ENCODE results near the gene ARFGEF2. TPM values are rescaled to one million over a fixed set of nuclear protein-coding genes. Genes with fewer than 3 reads are reported as not detected.

Gene ARFGEF2
- total and polyA plus RNA-seq, 3 donors from 2014 or later, result 47.8 to 57.0 (median 52.6) TPM

- Histone ChIP-seq H3K9me3 (no peaks in the 10 kb centered on the region), H3K27ac (no peak overlapping the region), H3K27me3 (no peaks in the 10 kb centered on the region), H3K36me3 (ENCODE audit: low read depth, missing control alignments) (no peaks in the 10 kb centered on the region), H3K4me3 (no peak overlapping the region), H3K4me1 (no peaks in the 10 kb centered on the region)
- intact Hi-C loops (cut with DNase I; ENCODE audit: low total_unique reads), result no loop called here
- TF ChIP-seq, protein P1, sequence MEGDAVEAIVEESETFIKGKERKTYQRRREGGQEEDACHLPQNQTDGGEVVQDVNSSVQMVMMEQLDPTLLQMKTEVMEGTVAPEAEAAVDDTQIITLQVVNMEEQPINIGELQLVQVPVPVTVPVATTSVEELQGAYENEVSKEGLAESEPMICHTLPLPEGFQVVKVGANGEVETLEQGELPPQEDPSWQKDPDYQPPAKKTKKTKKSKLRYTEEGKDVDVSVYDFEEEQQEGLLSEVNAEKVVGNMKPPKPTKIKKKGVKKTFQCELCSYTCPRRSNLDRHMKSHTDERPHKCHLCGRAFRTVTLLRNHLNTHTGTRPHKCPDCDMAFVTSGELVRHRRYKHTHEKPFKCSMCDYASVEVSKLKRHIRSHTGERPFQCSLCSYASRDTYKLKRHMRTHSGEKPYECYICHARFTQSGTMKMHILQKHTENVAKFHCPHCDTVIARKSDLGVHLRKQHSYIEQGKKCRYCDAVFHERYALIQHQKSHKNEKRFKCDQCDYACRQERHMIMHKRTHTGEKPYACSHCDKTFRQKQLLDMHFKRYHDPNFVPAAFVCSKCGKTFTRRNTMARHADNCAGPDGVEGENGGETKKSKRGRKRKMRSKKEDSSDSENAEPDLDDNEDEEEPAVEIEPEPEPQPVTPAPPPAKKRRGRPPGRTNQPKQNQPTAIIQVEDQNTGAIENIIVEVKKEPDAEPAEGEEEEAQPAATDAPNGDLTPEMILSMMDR (IDR thresholded peaks at IDR 0.05), result no peak
- no peak for TF ChIP-seq POLR2A (IDR thresholded peaks at IDR 0.05)
- 89 to 90% methylated on average over 6 of the region's 6 CpGs for WGBS, 2 donors
- no peak for DNase-seq
These were observed 24.5 kb downstream of the ARFGEF2 start for GRCh38 chr20:48945840-48946514.

GRCh38 chr20:48948612-48949011 lies 27.1 kb downstream of the ARFGEF2 start:
- DNase-seq, result no peak
- Histone ChIP-seq H3K4me1 (no peaks in the 10 kb centered on the region), H3K9me3 (no peaks in the 10 kb centered on the region), H3K4me3 (no peak overlapping the region), H3K36me3 (ENCODE audit: low read depth, missing control alignments) (no peaks in the 10 kb centered on the region), H3K27me3 (no peaks in the 10 kb centered on the region), H3K27ac (no peak overlapping the region)
- 92 to 95% methylated on average over 6 of the region's 6 CpGs for WGBS, 2 donors
- intact Hi-C loops (cut with DNase I; ENCODE audit: low total_unique reads), result no loop called here
- TF ChIP-seq, protein P1 (IDR thresholded peaks at IDR 0.05), result no peak
- TF ChIP-seq POLR2A (IDR thresholded peaks at IDR 0.05), result no peak

DNA sequence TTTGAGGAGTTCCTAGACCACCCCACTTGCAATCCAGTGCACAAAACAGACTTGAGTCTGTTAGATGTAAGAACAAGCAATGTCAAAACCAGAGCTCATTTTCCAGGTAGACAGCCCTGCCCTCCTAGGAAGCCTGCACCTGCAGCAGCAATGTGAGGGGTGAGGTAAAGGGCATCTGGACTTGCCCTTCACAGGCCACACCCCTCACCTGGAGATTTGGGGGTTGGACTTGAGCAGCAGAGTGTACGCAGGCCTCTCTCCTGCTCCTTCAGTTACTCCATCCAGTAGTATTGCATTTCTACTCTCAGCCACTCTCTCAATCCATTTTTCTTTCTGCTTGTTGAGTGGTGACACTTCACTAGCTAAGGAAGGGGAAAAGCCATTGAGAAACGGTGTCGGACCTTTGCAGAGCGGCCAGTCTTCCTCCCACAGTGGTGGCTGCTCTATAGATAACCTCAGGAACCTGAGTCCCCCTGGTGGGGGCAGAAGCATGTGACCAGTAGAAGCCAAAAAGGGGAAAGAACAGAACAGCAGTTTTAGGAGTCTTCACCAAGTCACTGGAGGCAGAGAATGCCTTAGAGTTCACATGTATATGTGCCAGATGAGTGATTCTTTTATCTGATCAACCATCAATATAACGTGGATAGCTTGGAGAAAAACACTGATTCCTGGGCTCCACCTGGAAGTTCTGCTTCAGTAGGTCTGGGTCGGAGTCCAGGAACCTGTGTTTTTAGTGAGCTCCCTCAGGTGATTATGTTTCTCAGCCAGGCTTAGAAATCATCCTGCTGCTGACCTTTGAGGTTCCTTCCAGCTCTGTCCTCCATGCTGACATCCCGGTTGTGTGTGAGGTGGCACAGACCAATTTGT lies 28.0 kb downstream of the ARFGEF2 start:
- WGBS, 2 donors, result 87 to 89% methylated on average over 7 of the region's 7 CpGs
- no peak for DNase-seq
- H3K27me3 ChIP-seq, result no peaks in the 10 kb centered on the region
- no peaks in the 10 kb centered on the region for H3K9me3 ChIP-seq
- H3K27ac ChIP-seq, result no peak overlapping the region
- intact Hi-C loops (cut with DNase I; ENCODE audit: low total_unique reads), result no loop called here
- no peaks in the 10 kb centered on the region for H3K36me3 ChIP-seq (ENCODE audit: low read depth, missing control alignments)
- H3K4me1 ChIP-seq, result no peaks in the 10 kb centered on the region
- TF ChIP-seq, protein P1 (IDR thresholded peaks at IDR 0.05), result no peak
- no peak for TF ChIP-seq POLR2A (IDR thresholded peaks at IDR 0.05)
- no peak overlapping the region for H3K4me3 ChIP-seq

DNA sequence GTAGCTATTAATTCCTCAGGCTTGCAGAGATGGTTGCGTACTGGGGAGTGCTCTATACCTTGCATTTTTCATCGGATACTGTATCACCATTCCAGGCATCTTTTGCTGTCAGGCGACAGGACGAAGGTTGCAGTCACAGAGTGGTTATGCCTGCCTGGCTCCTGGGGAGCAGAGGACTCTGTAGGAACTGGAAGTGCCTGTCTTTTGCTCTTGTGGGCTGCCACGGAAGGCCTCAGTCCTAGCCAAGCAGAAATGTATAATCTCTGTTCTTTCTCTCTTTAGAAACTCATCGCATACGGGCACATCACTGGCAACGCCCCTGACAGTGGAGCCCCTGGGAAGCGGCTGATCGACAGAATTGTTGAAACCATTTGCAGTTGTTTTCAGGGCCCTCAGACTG lies 29.5 kb downstream of the ARFGEF2 start:
- WGBS, 2 donors, result 88 to 89% methylated on average over 9 to 10 of the region's 10 CpGs
- no peaks in the 10 kb centered on the region for H3K36me3 ChIP-seq (ENCODE audit: low read depth, missing control alignments)
- H3K27me3 ChIP-seq, result no peaks in the 10 kb centered on the region
- no peak overlapping the region for H3K27ac ChIP-seq
- no peaks in the 10 kb centered on the region for H3K4me1 ChIP-seq
- DNase-seq, result no peak
- H3K9me3 ChIP-seq, result no peaks in the 10 kb centered on the region
- TF ChIP-seq, protein P1 (IDR thresholded peaks at IDR 0.05), result no peak
- TF ChIP-seq POLR2A (IDR thresholded peaks at IDR 0.05), result no peak
- no peak overlapping the region for H3K4me3 ChIP-seq
- intact Hi-C loops (cut with DNase I; ENCODE audit: low total_unique reads), result no loop called here
